Measurements from ENCODE around the gene SPATA19. TPM values are rescaled to one million over a fixed set of nuclear protein-coding genes. Genes with fewer than 3 reads are reported as not detected.
A peak's percentile ranks its signal among the peaks of the same experiment; 100 is the strongest.

Gene SPATA19
- not detected for total RNA-seq
- not detected for polyA plus RNA-seq
- total RNA-seq, result not detected

GRCh38 chr11:133845413-133845812 lies at the start of gene SPATA19:
Gene SPATA19 (minus strand): TSS chr11:133845513. CDS start chr11:133845446, 67 bp downstream.
- H3K27me3 Mint-ChIP-seq, result peaks cover 18 to 38% (median 27%) of the 10 kb centered on the region in 5 donors
- intact Hi-C loops (cut with micrococcal nuclease), result no loop called here
- no peaks in the 10 kb centered on the region for H3K9me3 ChIP-seq (ENCODE audit: control insufficient read depth in 2 of 3, low read length in 3 of 3)
- ATAC-seq (no peak), DNase-seq (no peak)
- no peaks in the 10 kb centered on the region for H3K36me3 Mint-ChIP-seq
- no peaks in the 10 kb centered on the region for H3K4me1 ChIP-seq (ENCODE audit: control insufficient read depth in 2 of 2, insufficient read depth in 2 of 2, low read length in 2 of 2)
- no peaks in the 10 kb centered on the region for H3K27me3 ChIP-seq (ENCODE audit: control insufficient read depth in 2 of 2, insufficient read depth in 2 of 2, low read length in 2 of 2)
- H3K27ac ChIP-seq (ENCODE audit: low read depth, low read length), result no peak within 1 kb of the TSS
- CTCF ChIA-PET, result no interaction called here
- no peaks in the 10 kb centered on the region for H3K4me1 Mint-ChIP-seq
- no peaks in the 10 kb centered on the region for H3K36me3 ChIP-seq (ENCODE audit: control insufficient read depth in 2 of 3, insufficient read depth in 3 of 3, low read length in 3 of 3)
- no peak within 1 kb of the TSS for H3K27ac Mint-ChIP-seq
- H3K4me3 Mint-ChIP-seq, result no peak within 1 kb of the TSS
- peaks cover 0 to 29% (median 3%) of the 10 kb centered on the region in 11 donors for H3K9me3 Mint-ChIP-seq
- H3K4me3 ChIP-seq (ENCODE audit: low read length), result no peak within 1 kb of the TSS
- POLR2A ChIA-PET, result no interaction called here

- CTCF ChIA-PET, result no interaction called here
- Histone ChIP-seq H3K4me1 (ENCODE audit: control insufficient read depth in 2 of 2, insufficient read depth in 2 of 2, low read length in 2 of 2) (no peaks in the 10 kb centered on the region), H3K27ac (ENCODE audit: low read depth, low read length) (no peak overlapping the region), H3K4me3 (ENCODE audit: low read length) (no peak overlapping the region), H3K9me3 (ENCODE audit: control insufficient read depth in 2 of 3, low read length in 3 of 3) (no peaks in the 10 kb centered on the region), H3K36me3 (ENCODE audit: control insufficient read depth in 2 of 3, insufficient read depth in 3 of 3, low read length in 3 of 3) (no peaks in the 10 kb centered on the region), H3K27me3 (ENCODE audit: control insufficient read depth in 2 of 2, insufficient read depth in 2 of 2, low read length in 2 of 2) (no peaks in the 10 kb centered on the region)
- H3K9me3 Mint-ChIP-seq, result no peaks in the 10 kb centered on the region
- intact Hi-C loops (cut with micrococcal nuclease), result no loop called here
- no peak for ATAC-seq
- DNase-seq, result no peak
- H3K4me1 Mint-ChIP-seq, result peaks cover 0 to 7% (median 0%) of the 10 kb centered on the region in 7 donors
- H3K27ac Mint-ChIP-seq, result no peak overlapping the region
- H3K27me3 Mint-ChIP-seq, result peaks cover 0 to 17% (median 11%) of the 10 kb centered on the region in 5 donors
- POLR2A ChIA-PET, result no interaction called here
- H3K36me3 Mint-ChIP-seq, result peaks cover 0 to 4% (median 0%) of the 10 kb centered on the region in 5 donors
- no peak overlapping the region for H3K4me3 Mint-ChIP-seq
These were observed 49.8 kb upstream of the SPATA19 start for GRCh38 chr11:133895061-133895479.

GRCh38 chr11:133893381-133893780 lies 48.1 kb upstream of the SPATA19 start:
- ATAC-seq (no peak), DNase-seq (no peak)
- POLR2A ChIA-PET, result no interaction called here
- Histone ChIP-seq H3K27ac (ENCODE audit: low read depth, low read length) (no peak overlapping the region), H3K36me3 (ENCODE audit: control insufficient read depth in 2 of 3, insufficient read depth in 3 of 3, low read length in 3 of 3) (no peaks in the 10 kb centered on the region), H3K27me3 (ENCODE audit: control insufficient read depth in 2 of 2, insufficient read depth in 2 of 2, low read length in 2 of 2) (no peaks in the 10 kb centered on the region), H3K4me1 (ENCODE audit: control insufficient read depth in 2 of 2, insufficient read depth in 2 of 2, low read length in 2 of 2) (no peaks in the 10 kb centered on the region), H3K4me3 (ENCODE audit: low read length) (no peak overlapping the region), H3K9me3 (ENCODE audit: control insufficient read depth in 2 of 3, low read length in 3 of 3) (no peaks in the 10 kb centered on the region)
- H3K36me3 Mint-ChIP-seq, result peaks cover 0 to 3% (median 0%) of the 10 kb centered on the region in 5 donors
- H3K4me1 Mint-ChIP-seq, result peaks cover 0 to 7% (median 0%) of the 10 kb centered on the region in 7 donors
- H3K9me3 Mint-ChIP-seq, result no peaks in the 10 kb centered on the region
- H3K27ac Mint-ChIP-seq, result no peak overlapping the region
- intact Hi-C loops (cut with micrococcal nuclease), result no loop called here
- CTCF ChIA-PET, result no interaction called here
- no peak overlapping the region for H3K4me3 Mint-ChIP-seq
- peaks cover 4 to 23% (median 15%) of the 10 kb centered on the region in 5 donors for H3K27me3 Mint-ChIP-seq

GRCh38 chr11:133892584-133893380 lies 47.5 kb upstream of the SPATA19 start:
- H3K4me1 ChIP-seq (ENCODE audit: control insufficient read depth in 2 of 2, insufficient read depth in 2 of 2, low read length in 2 of 2), result no peaks in the 10 kb centered on the region
- no peak overlapping the region for H3K4me3 Mint-ChIP-seq
- H3K4me1 Mint-ChIP-seq, result peaks cover 0 to 4% (median 0%) of the 10 kb centered on the region in 7 donors
- CTCF ChIA-PET, result no interaction called here
- H3K27ac ChIP-seq (ENCODE audit: low read depth, low read length), result no peak overlapping the region
- no peaks in the 10 kb centered on the region for H3K27me3 ChIP-seq (ENCODE audit: control insufficient read depth in 2 of 2, insufficient read depth in 2 of 2, low read length in 2 of 2)
- H3K9me3 Mint-ChIP-seq, result no peaks in the 10 kb centered on the region
- H3K27ac Mint-ChIP-seq, result no peak overlapping the region
- ATAC-seq (no peak), DNase-seq (no peak)
- H3K9me3 ChIP-seq (ENCODE audit: control insufficient read depth in 2 of 3, low read length in 3 of 3), result no peaks in the 10 kb centered on the region
- POLR2A ChIA-PET, result no interaction called here
- no peaks in the 10 kb centered on the region for H3K36me3 ChIP-seq (ENCODE audit: control insufficient read depth in 2 of 3, insufficient read depth in 3 of 3, low read length in 3 of 3)
- peaks cover 0 to 2% (median 0%) of the 10 kb centered on the region in 5 donors for H3K36me3 Mint-ChIP-seq
- H3K4me3 ChIP-seq (ENCODE audit: low read length), result no peak overlapping the region
- peaks cover 5 to 25% (median 21%) of the 10 kb centered on the region in 5 donors for H3K27me3 Mint-ChIP-seq
- intact Hi-C loops (cut with micrococcal nuclease), result no loop called here

GRCh38 chr11:133892126-133892525 lies 46.8 kb upstream of the SPATA19 start:
- no peak for ATAC-seq
- H3K9me3 Mint-ChIP-seq, result peaks cover 0 to 2% (median 0%) of the 10 kb centered on the region in 11 donors
- peaks cover 7 to 32% (median 27%) of the 10 kb centered on the region in 5 donors for H3K27me3 Mint-ChIP-seq

GRCh38 chr11:133889893-133890292 lies 44.6 kb upstream of the SPATA19 start:
- Mint-ChIP-seq H3K4me3 (no peak overlapping the region), H3K27me3 (peaks cover 13 to 43% (median 34%) of the 10 kb centered on the region in 5 donors), H3K4me1 (no peaks in the 10 kb centered on the region), H3K9me3 (peaks cover 0 to 5% (median 0%) of the 10 kb centered on the region in 11 donors), H3K27ac (no peak overlapping the region), H3K36me3 (no peaks in the 10 kb centered on the region)
- H3K4me3 ChIP-seq (ENCODE audit: low read length), result no peak overlapping the region
- H3K36me3 ChIP-seq (ENCODE audit: control insufficient read depth in 2 of 3, insufficient read depth in 3 of 3, low read length in 3 of 3), result no peaks in the 10 kb centered on the region
- no peaks in the 10 kb centered on the region for H3K4me1 ChIP-seq (ENCODE audit: control insufficient read depth in 2 of 2, insufficient read depth in 2 of 2, low read length in 2 of 2)
- H3K27ac ChIP-seq (ENCODE audit: low read depth, low read length), result no peak overlapping the region
- ChIA-PET CTCF (no interaction called here), POLR2A (no interaction called here)
- H3K9me3 ChIP-seq (ENCODE audit: control insufficient read depth in 2 of 3, low read length in 3 of 3), result no peaks in the 10 kb centered on the region
- intact Hi-C loops (cut with micrococcal nuclease), result no loop called here
- DNase-seq (no peak), ATAC-seq (no peak)
- peaks cover 0 to 3% of the 10 kb centered on the region in 2 donors for H3K27me3 ChIP-seq (ENCODE audit: control insufficient read depth in 2 of 2, insufficient read depth in 2 of 2, low read length in 2 of 2)

More at GRCh38 chr11:133892126-133892525, 46.8 kb upstream of the SPATA19 start:
- Histone ChIP-seq H3K27ac (ENCODE audit: low read depth, low read length) (no peak overlapping the region), H3K36me3 (ENCODE audit: control insufficient read depth in 2 of 3, insufficient read depth in 3 of 3, low read length in 3 of 3) (no peaks in the 10 kb centered on the region), H3K9me3 (ENCODE audit: control insufficient read depth in 2 of 3, low read length in 3 of 3) (no peaks in the 10 kb centered on the region), H3K27me3 (ENCODE audit: control insufficient read depth in 2 of 2, insufficient read depth in 2 of 2, low read length in 2 of 2) (no peaks in the 10 kb centered on the region), H3K4me3 (ENCODE audit: low read length) (no peak overlapping the region), H3K4me1 (ENCODE audit: control insufficient read depth in 2 of 2, insufficient read depth in 2 of 2, low read length in 2 of 2) (no peaks in the 10 kb centered on the region)
- peak overlapping the region in 1 of 9 donors; percentile 13 for H3K27ac Mint-ChIP-seq
- no peak overlapping the region for H3K4me3 Mint-ChIP-seq
- intact Hi-C loops (cut with micrococcal nuclease), result no loop called here
- H3K4me1 Mint-ChIP-seq, result peaks cover 0 to 3% (median 0%) of the 10 kb centered on the region in 7 donors
- no peak for DNase-seq
- no peaks in the 10 kb centered on the region for H3K36me3 Mint-ChIP-seq
- POLR2A ChIA-PET, result no interaction called here
- CTCF ChIA-PET, result no interaction called here

GRCh38 chr11:133889188-133889587 lies 43.9 kb upstream of the SPATA19 start:
- no peak for ATAC-seq
- intact Hi-C loops (cut with micrococcal nuclease), result no loop called here
- H3K9me3 ChIP-seq (ENCODE audit: control insufficient read depth in 2 of 3, low read length in 3 of 3), result no peaks in the 10 kb centered on the region
- H3K36me3 ChIP-seq (ENCODE audit: control insufficient read depth in 2 of 3, insufficient read depth in 3 of 3, low read length in 3 of 3), result no peaks in the 10 kb centered on the region
- no peak overlapping the region for H3K27ac ChIP-seq (ENCODE audit: low read depth, low read length)
- H3K4me1 Mint-ChIP-seq, result no peaks in the 10 kb centered on the region
- no peaks in the 10 kb centered on the region for H3K4me1 ChIP-seq (ENCODE audit: control insufficient read depth in 2 of 2, insufficient read depth in 2 of 2, low read length in 2 of 2)
- CTCF ChIA-PET, result no interaction called here
- POLR2A ChIA-PET, result no interaction called here
- peaks cover 16 to 46% (median 37%) of the 10 kb centered on the region in 5 donors for H3K27me3 Mint-ChIP-seq
- no peak for DNase-seq
- H3K27me3 ChIP-seq (ENCODE audit: control insufficient read depth in 2 of 2, insufficient read depth in 2 of 2, low read length in 2 of 2), result peaks cover 0 to 3% of the 10 kb centered on the region in 2 donors
- no peak overlapping the region for H3K4me3 Mint-ChIP-seq
- H3K4me3 ChIP-seq (ENCODE audit: low read length), result no peak overlapping the region
- H3K27ac Mint-ChIP-seq, result no peak overlapping the region
- H3K9me3 Mint-ChIP-seq, result peaks cover 0 to 5% (median 2%) of the 10 kb centered on the region in 11 donors
- no peaks in the 10 kb centered on the region for H3K36me3 Mint-ChIP-seq

Data from naive thymus-derived CD4-positive, alpha-beta T cell (primary cell).